IMR-90 (cell line): ENCODE measurements around the gene KRT1.

ENCODE experiments used
- BHLHE40 ChIP-seq: fragments of 150-350 bp; IDR thresholded peaks from 2 replicates; pipeline ENCODE4 v1.6.1; 2016; ENCODE audit warnings: mild to moderate bottlenecking, low read depth, low read length
- CEBPB ChIP-seq: IDR thresholded peaks from 2 replicates; pipeline ENCODE4 v1.6.1; 2012; ENCODE audit warnings: low read depth, low read length, improper control_type of control experiment
- CTCF ChIP-seq: conservative IDR thresholded peaks from 2 replicates; pipeline ENCODE4 v1.5.1; 2012; ENCODE audit warnings: mild to moderate bottlenecking, low read depth, low read length, improper control_type of control experiment
- ELK1 ChIP-seq: fragments of 150-350 bp; IDR thresholded peaks from 2 replicates; pipeline ENCODE4 v1.6.1; 2016; ENCODE audit warnings: low read depth, mild to moderate bottlenecking, low read length, moderate library complexity, borderline replicate concordance
- FOS ChIP-seq: fragments of 150-350 bp; IDR thresholded peaks from 2 replicates; pipeline ENCODE4 v1.6.1; 2016; ENCODE audit warnings: low read depth, low read length
- MAFK ChIP-seq: IDR thresholded peaks from 2 replicates; pipeline ENCODE4 v1.6.1; 2012; ENCODE audit warnings: low read depth, low read length, improper control_type of control experiment
- MAZ ChIP-seq: IDR thresholded peaks from 2 replicates; pipeline ENCODE4 v1.6.1; 2012; ENCODE audit warnings: low read depth, mild to moderate bottlenecking, low read length, improper control_type of control experiment, moderate library complexity, borderline replicate concordance
- MXI1 ChIP-seq: IDR thresholded peaks from 2 replicates; pipeline ENCODE4 v1.6.1; 2012; ENCODE audit warnings: low read depth, mild to moderate bottlenecking, low read length, moderate library complexity, borderline replicate concordance
- POLR2A ChIP-seq: IDR thresholded peaks from 2 replicates; pipeline ENCODE4 v1.6.1; 2012; ENCODE audit warnings: mild to moderate bottlenecking, low read depth, low read length
- RAD21 ChIP-seq: IDR thresholded peaks from 2 replicates; pipeline ENCODE4 v1.6.1; 2012; ENCODE audit warnings: low read length, improper control_type of control experiment
- RFX5 ChIP-seq: IDR thresholded peaks from 2 replicates; pipeline ENCODE4 v1.8.0; 2012; ENCODE audit warnings: low read depth, mild to moderate bottlenecking, low read length, moderate library complexity
- SMC3 ChIP-seq: fragments of 150-350 bp; IDR thresholded peaks from 2 replicates; pipeline ENCODE4 v1.6.1; 2016; ENCODE audit warnings: low read depth, mild to moderate bottlenecking, antibody characterized with exemption, low read length, moderate library complexity
- USF2 ChIP-seq: fragments of 150-350 bp; IDR thresholded peaks from 2 replicates; pipeline ENCODE4 v1.6.1; 2017; ENCODE audit warnings: mild to moderate bottlenecking, antibody characterized with exemption, low read length, low read depth

- TF ChIP-seq CTCF (no peak), POLR2A (no peak), CEBPB (no peak), SMC3 (no peak), BHLHE40 (no peak), ELK1 (no peak), USF2 (no peak), MXI1 (no peak), RAD21 (no peak), FOS (no peak), RFX5 (no peak), MAFK (no peak), MAZ (no peak)
These were observed 20.8 kb downstream of the KRT1 start for GRCh38 chr12:52659395-52659794.
